DMS53 (cell line): ENCODE measurements around the gene PPARG.
"Not testable (repeated sequence)": the region's sequence is repeated elsewhere in the genome, so short reads cannot be mapped to it uniquely, and the experiment has no call there.

ENCODE experiments used
- DNase-seq: peaks from one replicate; lab custom pipeline; 2025; lab: John Stamatoyannopoulos, UW

PPARG gene

DNA sequence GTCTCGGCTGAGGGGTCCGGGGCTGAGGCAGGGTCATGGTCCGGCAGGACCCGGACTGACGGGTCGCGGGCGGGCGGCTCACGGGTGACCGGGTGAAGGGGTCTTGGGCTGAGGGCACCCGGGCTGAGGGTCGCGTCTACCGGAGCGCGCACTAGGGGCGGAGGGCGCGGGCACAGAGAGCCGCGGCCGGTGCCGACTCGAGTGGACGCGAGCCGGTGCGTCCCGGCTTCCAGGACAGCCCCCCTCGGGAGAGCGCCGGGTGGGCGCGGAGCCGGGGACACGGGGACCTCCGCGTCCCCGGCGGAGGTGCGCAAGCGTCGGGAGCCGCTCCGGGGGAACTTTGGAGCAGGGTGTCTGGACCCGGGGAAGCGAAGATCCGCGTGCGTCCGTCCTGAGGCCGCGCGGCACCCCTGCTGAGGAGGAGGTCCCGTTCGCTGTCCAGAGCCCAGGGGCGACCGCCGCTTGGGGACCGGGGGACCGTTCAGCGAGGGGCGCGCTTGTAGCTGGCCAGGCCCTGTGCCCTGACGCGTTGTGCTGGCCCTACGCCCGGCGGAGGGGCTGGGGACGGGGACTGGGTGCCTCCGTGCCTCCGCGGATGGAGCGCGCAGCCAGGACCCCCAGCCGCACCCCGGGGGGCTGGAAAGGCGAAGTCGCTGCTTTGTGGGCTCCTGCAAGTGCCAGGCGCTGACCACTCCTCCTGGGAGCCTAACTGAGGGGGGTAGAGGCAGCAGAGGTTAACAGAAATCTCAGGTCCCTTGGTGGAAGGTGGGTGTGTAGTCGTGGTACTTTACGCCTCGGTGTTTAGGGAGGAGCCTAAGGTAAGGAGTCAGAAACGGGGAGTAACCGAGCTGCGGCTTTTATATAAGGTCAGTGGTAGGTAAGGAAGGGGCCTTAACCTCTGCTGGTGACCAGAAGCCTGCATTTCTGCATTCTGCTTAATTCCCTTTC lies at the start of gene PPARG:
Gene PPARG, plus strand, starts transcription at position 889 of the 948 bp plus-strand sequence. CDS start 90,642 bp downstream, outside the sequence.
- DNase-seq = peak; percentile 39

DNA sequence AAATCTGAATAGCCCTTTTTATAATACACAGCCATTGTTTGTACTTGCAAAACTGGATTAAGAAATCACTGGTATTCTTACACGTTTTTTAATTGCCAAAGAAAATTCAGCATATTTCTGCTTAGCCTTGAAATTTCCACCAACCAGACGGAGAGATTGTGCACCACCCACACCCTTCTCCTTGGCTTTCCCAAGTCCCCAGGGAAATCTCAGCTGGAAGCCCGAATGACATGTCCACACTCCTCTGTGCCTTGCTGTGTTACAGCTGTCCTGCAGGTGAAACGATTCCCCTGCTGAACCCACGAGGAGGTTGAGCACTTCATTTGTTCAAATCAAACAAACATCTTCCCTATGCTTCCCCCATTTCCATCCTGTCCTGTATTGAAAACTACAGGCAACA lies 49.6 kb upstream of the PPARG start:
- DNase-seq = no peak

- DNase-seq = no peak
Measured at GRCh38 chr3:12242772-12243171, 46.1 kb upstream of the PPARG start.

DNA sequence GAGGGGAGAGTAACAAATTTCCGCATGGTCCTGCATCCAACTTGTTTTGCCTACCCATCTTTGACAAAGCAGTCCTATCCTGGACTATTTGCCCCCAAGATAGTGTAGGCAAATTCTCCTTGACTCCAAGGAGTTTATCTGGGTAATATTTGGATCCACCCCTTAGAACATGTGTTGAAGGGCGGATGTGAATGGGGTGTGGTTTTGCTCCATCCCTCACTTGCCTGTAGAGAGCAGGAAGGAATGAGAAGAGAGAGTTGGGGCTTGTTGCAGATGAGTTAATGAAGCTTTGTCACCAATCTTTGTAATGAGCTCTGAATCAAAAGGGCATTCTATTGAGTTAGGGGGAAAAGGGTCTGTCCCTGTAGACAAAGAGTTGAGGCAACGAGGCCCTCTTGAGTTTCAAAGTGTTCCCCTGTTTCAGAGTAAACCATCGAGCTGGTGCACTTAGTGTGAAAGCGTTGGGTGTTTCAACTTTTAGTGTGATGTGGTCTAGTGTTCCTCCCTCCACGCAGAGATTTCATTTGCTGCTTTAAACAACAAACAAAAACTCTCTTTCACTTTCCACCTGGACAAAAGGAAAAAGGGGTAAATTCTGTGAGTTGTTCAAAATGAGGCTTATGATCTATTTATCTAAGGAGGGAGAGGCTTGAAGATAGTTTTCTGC lies 42.2 kb upstream of the PPARG start:
- no peak for DNase-seq

- no peak for DNase-seq
Measured at GRCh38 chr3:12247411-12247810, 41.5 kb upstream of the PPARG start.

DNA sequence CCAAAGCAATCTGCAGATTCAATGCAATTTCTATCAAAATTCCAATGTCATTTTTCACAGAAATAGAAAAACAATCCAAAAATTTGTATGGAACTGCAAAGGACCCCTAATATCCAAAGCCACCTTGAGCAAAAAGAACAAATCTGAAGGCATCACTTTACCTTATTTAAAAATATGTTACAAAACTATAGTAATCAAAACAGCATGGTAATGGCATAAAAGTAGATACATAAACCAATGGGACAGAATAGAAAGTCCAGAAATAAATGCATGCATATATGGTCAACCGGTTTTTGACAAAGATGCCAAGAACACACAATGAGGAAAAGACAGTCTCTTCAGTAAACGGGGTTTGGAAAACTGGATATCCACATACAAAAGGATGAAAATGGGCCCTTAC lies 39.4 kb upstream of the PPARG start:
- no peak for DNase-seq

- DNase-seq = no peak
Measured at GRCh38 chr3:12252889-12253288, 36.0 kb upstream of the PPARG start.

DNA sequence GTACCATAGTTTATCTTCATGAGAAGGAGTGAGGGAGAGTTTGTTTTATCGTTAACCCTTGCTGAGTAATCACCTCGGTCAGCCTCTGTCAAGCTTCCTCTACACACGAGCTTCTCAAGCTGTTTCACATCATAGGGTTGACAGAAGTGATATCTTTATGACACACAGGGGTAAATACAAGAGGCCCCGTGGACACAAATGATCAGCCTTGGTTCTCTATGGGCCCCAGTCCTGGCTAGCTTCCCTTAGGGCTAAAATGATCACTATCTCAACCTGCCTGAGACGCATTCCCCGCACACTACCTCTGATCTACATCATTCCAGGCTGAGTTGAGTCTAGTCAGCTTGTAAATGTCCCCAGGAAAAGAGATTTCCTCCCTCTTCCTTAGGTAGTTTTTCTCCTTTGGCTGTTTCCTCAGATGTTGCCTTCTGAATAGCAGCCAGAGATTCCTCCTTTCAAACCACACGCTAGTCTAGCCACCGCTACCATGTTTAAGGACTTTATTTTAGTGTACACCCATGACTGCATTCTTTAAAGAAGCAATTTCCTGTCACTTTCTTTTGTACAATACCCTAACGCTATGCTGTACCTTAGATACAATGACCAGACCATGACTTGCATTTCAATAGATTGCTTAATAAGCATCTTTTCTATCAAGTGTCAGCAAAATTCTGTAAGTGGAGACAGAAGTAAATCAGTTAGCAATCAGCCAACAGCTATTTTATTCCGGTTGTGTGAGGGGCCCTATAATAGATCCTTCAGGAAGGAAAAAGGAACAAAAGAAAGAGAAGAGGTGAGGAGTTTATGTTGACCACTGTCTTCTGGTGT lies 35.1 kb upstream of the PPARG start:
- no peak for DNase-seq

- peak; percentile 21 for DNase-seq
Measured at GRCh38 chr3:12255393-12255792, 33.5 kb upstream of the PPARG start.

DNA sequence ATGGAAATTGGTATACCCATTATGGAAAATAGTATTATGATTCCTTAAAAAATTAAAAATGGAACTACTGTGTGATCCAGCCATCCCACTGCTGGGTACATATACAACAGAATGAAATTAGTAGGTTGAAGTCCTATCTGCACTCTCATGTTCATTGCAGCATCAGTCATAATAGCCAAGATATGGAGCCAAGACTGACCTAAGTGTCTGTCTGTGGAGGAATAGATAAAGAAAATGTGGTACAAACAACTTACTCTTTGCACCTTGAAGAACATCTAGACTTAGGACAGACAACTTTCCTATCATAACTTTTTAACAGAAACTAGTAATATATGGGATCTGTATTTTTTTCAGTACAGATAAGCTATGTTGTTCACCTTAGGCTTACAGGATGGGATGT lies 30.0 kb upstream of the PPARG start:
- DNase-seq = no peak

- not testable (repeated sequence) for DNase-seq
Measured at GRCh38 chr3:12262173-12262572, 26.7 kb upstream of the PPARG start.

DNA sequence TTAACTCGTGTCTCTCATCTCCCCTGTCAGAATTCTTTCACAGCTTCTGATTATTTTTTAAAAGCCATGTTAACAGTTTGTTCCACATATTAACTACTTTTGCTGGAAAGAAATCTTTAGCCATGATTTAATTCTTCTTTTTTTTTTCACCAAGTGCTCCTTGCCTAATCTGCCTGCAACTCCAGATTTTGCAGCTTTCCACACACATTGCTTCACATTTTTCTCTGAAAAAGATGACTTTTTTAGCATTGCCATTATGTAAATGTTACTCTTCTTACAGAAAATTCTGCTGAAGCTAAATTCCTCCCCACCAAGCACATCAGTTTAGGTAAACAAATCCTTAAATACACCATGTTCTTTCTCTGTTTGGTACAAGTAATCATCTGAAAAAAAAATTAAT lies 23.4 kb upstream of the PPARG start:
- no peak for DNase-seq

GRCh38 chr3:12266038-12266437 lies 22.8 kb upstream of the PPARG start:
- no peak for DNase-seq

DNA sequence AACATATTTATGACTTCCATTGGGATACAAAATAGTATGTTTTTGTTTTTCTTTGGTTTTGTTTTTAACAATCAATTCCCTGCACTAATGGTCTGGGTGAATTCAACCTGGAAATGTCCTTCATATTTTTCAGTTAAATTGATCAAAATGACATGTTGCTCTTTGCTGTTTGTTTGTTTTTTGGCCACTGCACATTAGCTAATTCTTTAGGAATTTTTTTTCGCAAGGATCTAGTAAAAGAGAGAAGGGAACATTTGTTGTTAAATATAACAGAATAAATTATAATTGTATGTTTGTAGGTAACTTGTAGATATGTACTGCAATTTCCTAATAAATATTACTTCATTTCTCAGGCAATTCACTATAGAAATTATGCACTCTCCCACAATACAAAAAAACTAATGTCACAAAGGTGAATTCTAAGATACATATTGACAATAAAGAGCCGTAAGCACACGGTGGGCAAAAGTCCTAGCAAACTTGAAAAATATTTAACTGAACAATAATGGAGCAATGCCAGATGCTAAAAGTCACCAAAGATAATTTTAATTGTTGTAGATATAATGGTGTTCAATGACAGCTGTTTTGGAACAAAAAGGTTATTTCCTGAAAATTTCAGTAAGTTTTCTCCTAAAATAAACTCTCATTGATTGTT lies 21.4 kb upstream of the PPARG start:
- DNase-seq = no peak

- no peak for DNase-seq
Measured at GRCh38 chr3:12268049-12268735, 20.7 kb upstream of the PPARG start.

- DNase-seq = no peak
Measured at GRCh38 chr3:12270976-12271375, 17.9 kb upstream of the PPARG start.

GRCh38 chr3:12273045-12273695 lies 15.7 kb upstream of the PPARG start:
- no peak for DNase-seq

DNA sequence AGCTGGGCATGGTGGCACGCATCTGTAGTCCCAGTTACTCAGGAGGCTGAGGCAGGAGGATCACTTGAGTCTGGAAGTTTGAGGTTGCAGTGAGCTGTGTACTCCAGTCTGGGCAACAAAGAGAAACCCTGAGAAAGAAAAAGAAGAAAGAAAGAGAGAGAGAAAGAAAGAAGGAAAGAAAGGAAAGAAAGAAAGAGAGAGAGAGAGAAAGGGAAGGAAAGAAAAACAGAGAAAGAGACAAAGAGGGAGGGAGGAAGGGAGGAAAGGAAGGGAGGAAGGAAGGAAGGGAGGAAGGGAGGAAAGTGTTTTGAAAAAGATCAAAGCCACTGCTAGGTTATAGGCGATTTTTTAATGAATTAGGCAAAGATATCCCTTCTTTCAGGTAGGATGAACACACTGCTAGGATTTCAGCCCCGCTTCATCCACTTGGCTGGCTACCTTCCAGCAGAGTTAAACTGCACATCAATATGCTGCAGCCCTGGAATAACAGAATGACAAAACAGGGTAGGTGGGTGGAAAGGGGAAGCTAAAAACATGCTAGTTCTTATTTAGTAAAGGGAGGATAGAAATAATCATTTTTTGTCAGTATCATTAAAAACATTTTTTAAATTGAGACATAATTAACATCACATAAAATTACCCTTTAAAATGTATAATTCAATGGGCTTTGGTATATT lies 12.8 kb upstream of the PPARG start:
- DNase-seq = no peak

DNA sequence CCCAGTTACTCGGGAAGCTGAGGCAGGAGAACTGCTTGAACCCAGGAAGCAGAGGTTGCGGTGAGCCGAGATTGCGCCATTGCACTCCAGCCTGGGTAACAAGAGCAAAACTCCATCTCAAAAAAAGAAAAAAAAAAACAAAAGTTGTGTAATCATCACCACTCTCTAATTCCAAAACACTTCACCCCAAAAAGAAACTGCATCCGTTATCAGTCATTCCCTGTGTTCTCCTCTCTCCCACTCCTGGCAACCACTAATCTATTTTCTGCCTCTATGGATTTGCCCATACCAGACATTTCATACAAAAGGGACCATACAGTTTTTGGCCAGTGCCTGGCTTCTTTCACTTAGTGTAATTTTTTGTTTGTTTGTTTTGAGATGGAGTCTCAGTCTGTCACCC lies 12.0 kb upstream of the PPARG start:
- not testable (repeated sequence) for DNase-seq

- no peak for DNase-seq
Measured at GRCh38 chr3:12278566-12278965, 10.3 kb upstream of the PPARG start.
